Left ventricle myocardium inferior (tissue), 1 donor: ENCODE results near the gene HOXB3. TPM values are rescaled to one million over a fixed set of nuclear protein-coding genes. Genes with fewer than 3 reads are reported as not detected.
A peak's percentile ranks its signal among the peaks of the same experiment; 100 is the strongest.

ENCODE experiments used
- DNase-seq: peaks from one replicate; pipeline ENCODE4 v3.0.0-alpha.2; 2020
- H3K27ac ChIP-seq: fragments of 200-600 bp; replicated peaks from 2 replicates; pipeline ENCODE4 v1.8.0; 2021
- H3K27me3 ChIP-seq: fragments of 200-600 bp; 2 replicates; pipeline ENCODE4 v1.8.0; 2021; ENCODE audit warnings: low read depth
- H3K36me3 ChIP-seq: fragments of 200-600 bp; 2 replicates; pipeline ENCODE4 v1.8.0; 2021
- H3K4me1 ChIP-seq: fragments of 200-600 bp; 2 replicates; pipeline ENCODE4 v1.8.0; 2021
- H3K4me3 ChIP-seq: fragments of 200-600 bp; 2 replicates; pipeline ENCODE4 v1.8.0; 2021; ENCODE audit warnings: mild to moderate bottlenecking, moderate library complexity
- H3K9me3 ChIP-seq: fragments of 200-600 bp; replicated peaks from 2 replicates; pipeline ENCODE4 v1.8.0; 2021
- CTCF ChIP-seq: fragments of 200-600 bp; IDR thresholded peaks from 2 replicates; pipeline ENCODE4 v1.8.0; 2021; ENCODE audit warnings: antibody characterized with exemption, mild to moderate bottlenecking, borderline replicate concordance
- intact Hi-C: fragments of 100-400 bp; cut with micrococcal nuclease; formaldehyde crosslinking; loops from one replicate; pipeline ENCODE4 v1.11.0; 2022
- total RNA-seq: library from RNA; stranded (reverse); fragmentation: NEBNext Ultra II Directional; extraction: Animal tissue kit (Norgen Biotek cat#: 25700); gene quantifications from one replicate; pipeline ENCODE4 v1.2.1, GENCODE V29; 2021
- donor health status: DM: no; HTN: yes; CAD: no; lungs with severe emphysema.

HOXB3 gene
- total RNA-seq, 1 donor from 2014 or later = 0.91 TPM

DNA sequence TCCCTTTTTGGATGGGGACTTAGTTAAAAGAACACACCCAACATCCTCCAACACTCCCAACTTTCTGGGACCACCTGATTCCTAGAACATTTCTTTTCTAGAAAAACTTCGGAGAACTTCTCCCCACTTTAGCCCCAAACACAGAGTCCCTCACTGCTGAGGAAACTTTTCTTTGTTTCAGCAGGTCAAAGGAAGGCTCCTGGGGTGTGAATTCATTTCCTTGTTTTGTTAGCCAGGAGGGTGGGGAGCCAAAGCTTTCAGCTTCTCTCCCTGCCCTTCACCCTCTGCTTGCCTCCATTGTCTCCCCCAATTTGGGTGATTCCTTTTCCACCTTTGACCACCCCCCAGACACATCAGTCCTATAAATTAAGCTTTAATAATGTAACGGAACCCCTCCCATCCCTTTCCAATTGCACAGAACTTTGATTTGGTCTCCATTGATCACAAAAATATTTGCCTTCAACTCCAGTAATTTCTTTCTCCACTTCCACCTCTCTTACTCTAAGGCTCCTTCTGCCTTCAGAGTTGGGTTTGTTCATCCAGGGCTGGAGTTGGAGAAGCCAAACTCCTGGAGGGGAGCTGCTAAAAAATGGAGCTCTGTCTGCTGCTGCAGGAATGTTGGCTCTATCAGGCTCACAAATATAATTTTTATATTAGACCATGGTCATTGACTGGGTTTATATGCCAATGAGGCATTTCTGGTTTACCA lies 22.2 kb downstream of the HOXB3 start:
- Histone ChIP-seq H3K4me3 (peak overlapping the region; percentile 46), H3K9me3 (no peaks in the 10 kb centered on the region), H3K4me1 (peaks cover 27% of the 10 kb centered on the region), H3K27ac (peak overlapping the region; percentile 68), H3K27me3 (peaks cover 100% of the 10 kb centered on the region), H3K36me3 (no peaks in the 10 kb centered on the region)
- DNase-seq = no peak
- intact Hi-C loops = no loop called here
- no peak for TF ChIP-seq CTCF

GRCh38 chr17:48567209-48567608 lies 22.8 kb downstream of the HOXB3 start:
- intact Hi-C loops = no loop called here
- peaks cover 27% of the 10 kb centered on the region for H3K4me1 ChIP-seq
- no peak for TF ChIP-seq CTCF
- H3K4me3 ChIP-seq = no peak overlapping the region
- peaks cover 100% of the 10 kb centered on the region for H3K27me3 ChIP-seq
- no peaks in the 10 kb centered on the region for H3K36me3 ChIP-seq
- no peak for DNase-seq
- peak overlapping the region; percentile 68 for H3K27ac ChIP-seq
- H3K9me3 ChIP-seq = no peaks in the 10 kb centered on the region

DNA sequence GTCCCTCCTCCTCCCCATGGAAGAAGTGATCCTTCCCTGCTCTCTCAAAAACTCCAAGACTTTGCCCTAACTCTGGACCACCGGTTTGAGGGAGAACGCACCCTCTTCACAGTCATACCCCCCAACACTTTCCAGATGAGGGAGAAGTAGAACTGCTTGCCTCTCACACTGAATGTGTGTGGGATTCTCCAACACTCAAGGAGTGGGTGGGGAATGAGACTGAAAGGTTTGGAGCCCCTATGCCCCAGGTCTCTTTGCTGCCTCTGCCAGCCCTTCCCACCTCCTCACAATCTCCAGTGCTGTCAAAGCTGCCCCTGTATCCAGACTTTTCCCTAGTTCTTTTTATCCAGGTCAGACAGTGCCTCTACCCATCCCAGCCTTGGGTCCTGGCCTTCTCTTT lies 23.3 kb downstream of the HOXB3 start:
- Histone ChIP-seq H3K4me3 (no peak overlapping the region), H3K4me1 (peaks cover 27% of the 10 kb centered on the region), H3K36me3 (no peaks in the 10 kb centered on the region), H3K9me3 (no peaks in the 10 kb centered on the region), H3K27ac (peak overlapping the region; percentile 68), H3K27me3 (peaks cover 100% of the 10 kb centered on the region)
- intact Hi-C loops = no loop called here
- TF ChIP-seq CTCF = no peak
- no peak for DNase-seq

GRCh38 chr17:48565925-48566710 lies 23.9 kb downstream of the HOXB3 start:
- H3K27ac ChIP-seq = peak overlapping the region; percentile 36
- intact Hi-C loops = no loop called here

DNA sequence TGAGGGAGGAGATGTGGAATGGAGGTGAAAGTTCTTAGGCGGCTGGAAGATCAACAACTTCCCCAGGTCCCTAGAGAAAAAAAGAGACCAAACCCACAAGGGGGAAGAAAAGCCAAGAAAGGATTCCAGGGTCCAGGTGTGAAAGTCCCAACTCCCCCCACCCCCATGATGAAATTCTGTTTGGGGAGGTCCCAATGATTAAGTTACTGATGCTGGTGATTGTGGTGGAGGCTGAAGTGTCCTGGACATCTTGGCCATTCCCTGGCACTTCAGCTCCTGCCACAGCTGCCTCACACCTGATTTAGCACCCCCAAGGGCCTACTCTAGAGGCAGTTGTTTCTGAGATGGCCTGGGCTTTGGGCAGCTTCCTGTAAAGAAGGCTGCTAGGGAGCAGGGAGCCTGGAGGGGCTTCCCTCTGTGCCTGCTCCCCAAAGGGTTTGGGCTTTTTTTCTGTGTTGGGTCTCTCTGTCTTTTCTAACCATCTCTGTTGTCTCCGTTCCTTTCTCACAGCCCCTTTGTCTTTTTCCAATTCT lies 25.0 kb downstream of the HOXB3 start:
- H3K4me1 ChIP-seq = peaks cover 27% of the 10 kb centered on the region
- peaks cover 99% of the 10 kb centered on the region for H3K27me3 ChIP-seq
- H3K27ac ChIP-seq = peak overlapping the region; percentile 36
- intact Hi-C loops = no loop called here
- peak overlapping the region; percentile 61 for H3K4me3 ChIP-seq
- no peaks in the 10 kb centered on the region for H3K9me3 ChIP-seq
- no peak for TF ChIP-seq CTCF
- DNase-seq = no peak
- no peaks in the 10 kb centered on the region for H3K36me3 ChIP-seq

More at GRCh38 chr17:48565925-48566710, 23.9 kb downstream of the HOXB3 start:
- Histone ChIP-seq H3K27me3 (peaks cover 100% of the 10 kb centered on the region), H3K9me3 (no peaks in the 10 kb centered on the region), H3K4me3 (no peak overlapping the region), H3K36me3 (no peaks in the 10 kb centered on the region), H3K4me1 (peaks cover 27% of the 10 kb centered on the region)
- DNase-seq = no peak
- TF ChIP-seq CTCF = no peak
